ENCODE data around the gene NOX5.

DNA sequence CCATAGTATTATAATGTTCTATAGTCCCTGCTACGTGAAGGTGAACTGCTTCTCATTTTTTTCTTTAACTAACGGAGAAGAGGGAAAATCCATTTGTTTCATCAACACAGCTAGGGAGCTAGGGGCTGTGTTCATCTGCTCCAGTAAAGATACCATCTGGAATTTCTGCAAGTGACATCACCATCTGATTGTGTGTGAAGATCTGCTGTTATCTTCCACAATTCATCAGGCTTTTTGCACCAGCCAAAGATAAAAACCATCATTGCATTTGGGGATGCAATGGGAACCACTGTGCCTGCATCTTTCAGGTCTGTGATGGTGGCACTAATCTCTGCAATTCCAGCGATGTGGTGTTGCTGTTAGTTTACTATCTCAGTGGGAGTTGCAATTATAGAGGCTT is 35.5 kb upstream of the NOX5 start:
- TF ChIP-seq, protein P1, sequence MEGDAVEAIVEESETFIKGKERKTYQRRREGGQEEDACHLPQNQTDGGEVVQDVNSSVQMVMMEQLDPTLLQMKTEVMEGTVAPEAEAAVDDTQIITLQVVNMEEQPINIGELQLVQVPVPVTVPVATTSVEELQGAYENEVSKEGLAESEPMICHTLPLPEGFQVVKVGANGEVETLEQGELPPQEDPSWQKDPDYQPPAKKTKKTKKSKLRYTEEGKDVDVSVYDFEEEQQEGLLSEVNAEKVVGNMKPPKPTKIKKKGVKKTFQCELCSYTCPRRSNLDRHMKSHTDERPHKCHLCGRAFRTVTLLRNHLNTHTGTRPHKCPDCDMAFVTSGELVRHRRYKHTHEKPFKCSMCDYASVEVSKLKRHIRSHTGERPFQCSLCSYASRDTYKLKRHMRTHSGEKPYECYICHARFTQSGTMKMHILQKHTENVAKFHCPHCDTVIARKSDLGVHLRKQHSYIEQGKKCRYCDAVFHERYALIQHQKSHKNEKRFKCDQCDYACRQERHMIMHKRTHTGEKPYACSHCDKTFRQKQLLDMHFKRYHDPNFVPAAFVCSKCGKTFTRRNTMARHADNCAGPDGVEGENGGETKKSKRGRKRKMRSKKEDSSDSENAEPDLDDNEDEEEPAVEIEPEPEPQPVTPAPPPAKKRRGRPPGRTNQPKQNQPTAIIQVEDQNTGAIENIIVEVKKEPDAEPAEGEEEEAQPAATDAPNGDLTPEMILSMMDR (IDR thresholded peaks at IDR 0.05): no peak
- TF ChIP-seq POLR2A (IDR thresholded peaks at IDR 0.05): no peak

All from body of pancreas (tissue), 4 donors.